Measurements from ENCODE around the gene GALNT2.
A peak's percentile ranks its signal among the peaks of the same experiment; 100 is the strongest.

Gene GALNT2

DNA sequence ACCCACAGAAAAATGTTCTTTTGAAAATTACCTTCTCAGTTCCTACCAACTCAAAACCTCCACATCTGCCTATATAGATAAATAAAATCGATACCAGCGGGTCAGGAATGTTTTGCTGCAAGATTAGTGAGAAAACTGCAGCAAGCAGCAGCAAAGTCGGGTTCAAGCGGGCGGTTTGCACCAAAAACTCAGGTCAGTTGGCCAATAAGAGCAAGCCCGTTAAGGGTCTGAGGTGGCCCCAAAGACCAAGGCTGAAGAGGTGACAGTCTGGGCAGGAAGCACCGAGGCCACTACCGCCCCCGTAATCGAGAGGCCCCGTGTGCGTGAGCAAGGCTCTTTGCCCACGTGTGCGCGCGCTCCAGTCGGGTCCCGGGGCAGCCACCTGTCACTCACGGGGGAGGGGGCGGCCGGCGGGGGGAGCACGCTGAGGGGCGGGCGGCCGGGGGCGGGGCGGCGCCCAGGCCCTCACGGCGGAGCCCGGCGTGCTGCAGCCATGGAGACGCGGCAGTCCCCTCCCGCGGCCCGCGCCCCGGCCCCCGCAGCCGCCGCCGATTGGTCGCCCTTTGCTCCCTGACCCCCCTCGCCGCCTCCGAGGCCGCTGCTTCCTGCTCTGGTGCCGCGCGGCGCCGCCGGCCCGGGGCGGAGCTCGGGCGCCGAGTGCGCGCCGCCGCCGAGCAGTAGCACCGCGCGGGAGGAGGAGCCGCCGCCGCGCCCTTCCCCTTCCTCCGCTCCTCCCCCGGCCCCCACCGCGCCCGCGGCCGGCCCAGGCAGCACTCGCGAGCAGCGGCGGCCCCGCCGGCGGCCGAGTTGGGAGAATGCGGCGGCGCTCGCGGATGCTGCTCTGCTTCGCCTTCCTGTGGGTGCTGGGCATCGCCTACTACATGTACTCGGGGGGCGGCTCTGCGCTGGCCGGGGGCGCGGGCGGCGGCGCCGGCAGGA lies at the start of gene GALNT2:
Gene GALNT2, plus strand, starts transcription at position 773 of the 939 bp plus-strand sequence. Its CDS starts 43 bp downstream, at position 816.
- DNase-seq: peak; percentile 86

- no peak for DNase-seq
These were observed 46.6 kb upstream of the GALNT2 start for GRCh38 chr1:230020451-230020850.

DNA sequence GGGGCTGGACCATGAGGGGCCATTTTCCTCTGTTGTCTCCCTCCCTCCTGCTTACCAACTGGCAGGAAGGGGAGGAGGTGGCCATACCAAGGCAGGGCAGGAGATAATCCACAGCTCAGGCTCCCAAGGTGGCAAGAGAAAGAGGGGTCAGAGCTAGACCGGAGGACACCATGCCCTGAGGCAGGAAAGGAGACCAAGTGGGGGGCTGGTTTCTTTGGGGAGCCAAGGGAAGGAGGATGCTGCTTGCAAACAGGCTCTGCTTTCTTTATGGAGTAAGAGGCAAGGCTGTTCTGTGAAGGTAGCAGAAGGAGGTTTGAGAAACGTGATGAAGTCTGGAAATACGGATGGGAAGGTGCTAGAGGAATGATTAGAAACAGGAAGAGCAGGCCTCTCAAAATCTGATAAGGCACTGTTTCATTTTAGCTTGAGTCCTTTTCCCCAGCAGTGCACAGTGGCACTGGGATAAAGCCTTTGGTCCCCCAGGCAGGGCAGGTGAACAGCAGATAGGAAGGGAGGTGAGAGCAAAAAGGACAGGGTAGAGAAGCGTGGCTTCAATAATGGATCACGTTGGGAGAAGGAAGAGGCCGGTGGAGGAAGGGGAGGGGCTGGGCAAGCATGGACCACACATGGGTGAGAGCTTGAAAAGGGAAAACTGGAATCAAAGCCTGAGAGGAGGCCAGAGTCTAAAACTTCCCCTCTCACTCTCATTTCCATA lies 44.2 kb upstream of the GALNT2 start:
- no peak for DNase-seq

GRCh38 chr1:230025686-230026085 lies 41.4 kb upstream of the GALNT2 start:
- no peak for DNase-seq

DNA sequence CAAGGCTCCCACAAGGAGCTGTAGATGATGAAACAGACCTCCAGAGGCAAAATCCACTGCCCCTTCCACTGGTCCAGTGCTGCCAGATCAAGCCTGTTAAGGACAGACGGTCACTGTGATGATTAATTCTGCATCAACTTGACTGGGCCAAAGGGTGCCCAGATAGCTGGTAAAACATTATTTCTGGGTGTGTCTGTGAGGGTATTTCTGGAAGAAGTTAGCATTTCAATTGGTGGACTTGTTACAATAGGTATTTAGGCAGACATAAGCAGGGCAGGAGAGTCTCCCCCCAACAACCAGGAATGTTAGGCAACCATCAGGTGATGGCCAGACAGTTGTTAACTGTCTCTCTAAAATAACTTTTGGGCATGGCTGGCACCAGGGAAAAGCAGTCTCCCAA lies 40.9 kb upstream of the GALNT2 start:
- DNase-seq: no peak

DNA sequence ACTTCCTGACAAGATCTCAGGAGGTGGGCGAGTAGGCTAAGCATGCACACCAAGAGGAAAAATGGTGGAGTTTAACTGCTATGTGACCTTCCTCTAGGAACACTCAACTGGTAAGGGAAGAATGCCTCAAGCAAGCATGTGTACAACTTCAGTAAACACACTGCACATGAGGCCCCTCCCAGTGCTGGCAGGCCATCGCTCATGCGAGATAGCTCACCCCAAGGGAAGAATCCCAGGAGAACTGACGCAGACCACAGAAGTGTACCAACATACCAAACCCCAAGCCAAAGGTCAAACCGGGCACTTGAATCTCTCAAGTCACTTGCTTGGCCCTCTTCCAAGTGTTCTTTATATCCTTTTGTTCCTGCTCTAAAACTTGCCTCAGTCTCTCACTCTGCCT lies 40.5 kb upstream of the GALNT2 start:
- DNase-seq: no peak

DNA sequence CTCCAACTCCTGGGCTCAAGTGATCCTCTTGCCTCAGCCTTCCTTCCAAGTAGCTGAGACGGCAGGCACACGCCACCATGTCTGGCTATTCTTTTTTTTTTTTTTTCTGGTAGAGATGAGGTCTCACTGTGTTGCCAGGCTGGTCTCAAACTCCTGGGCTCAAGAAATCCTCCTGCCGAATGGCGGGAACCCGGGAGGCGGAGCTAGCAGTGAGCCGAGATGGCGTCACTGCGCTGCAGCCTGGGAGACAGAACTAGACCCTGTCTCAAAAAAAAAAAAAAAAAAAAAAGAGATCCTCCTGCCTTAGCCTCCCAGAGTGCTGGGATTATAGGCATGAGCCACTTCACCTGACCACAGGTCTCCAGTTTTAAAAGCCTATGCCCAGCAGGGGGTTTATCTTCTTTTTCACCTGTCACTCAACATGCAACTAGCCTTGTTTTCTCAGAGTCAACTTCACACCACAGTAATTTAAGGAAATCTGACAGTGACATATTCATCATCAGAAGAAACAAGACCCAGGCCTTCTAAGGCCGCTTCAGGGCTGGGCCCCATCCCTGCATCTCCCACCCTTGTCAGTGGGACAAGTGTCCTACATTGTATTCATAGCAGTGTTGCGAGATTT lies 38.3 kb upstream of the GALNT2 start:
- no peak for DNase-seq

GRCh38 chr1:230029244-230029941 lies 37.6 kb upstream of the GALNT2 start:
- no peak for DNase-seq

GRCh38 chr1:230030122-230030821 lies 36.8 kb upstream of the GALNT2 start:
- DNase-seq: no peak

DNA sequence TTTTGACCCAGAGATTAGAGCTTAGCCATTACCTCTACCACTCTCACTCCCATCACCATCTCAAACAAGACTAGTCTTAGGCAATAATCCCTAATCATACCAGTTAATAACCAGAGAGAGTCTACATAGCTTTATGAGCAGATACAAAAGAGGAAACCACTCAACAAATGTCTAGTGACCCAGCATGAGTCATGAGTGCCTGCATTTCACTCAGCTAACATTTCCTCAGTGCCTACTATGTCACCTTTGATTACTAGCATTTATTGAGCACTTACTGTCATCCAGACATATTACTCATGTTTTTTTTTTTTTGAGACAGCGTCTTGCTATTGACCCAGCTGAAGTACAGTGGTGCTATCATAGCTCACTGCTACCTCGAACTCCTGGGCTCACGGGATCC lies 35.9 kb upstream of the GALNT2 start:
- DNase-seq: no peak

GRCh38 chr1:230032516-230033281 lies 34.3 kb upstream of the GALNT2 start:
- no peak for DNase-seq

DNA sequence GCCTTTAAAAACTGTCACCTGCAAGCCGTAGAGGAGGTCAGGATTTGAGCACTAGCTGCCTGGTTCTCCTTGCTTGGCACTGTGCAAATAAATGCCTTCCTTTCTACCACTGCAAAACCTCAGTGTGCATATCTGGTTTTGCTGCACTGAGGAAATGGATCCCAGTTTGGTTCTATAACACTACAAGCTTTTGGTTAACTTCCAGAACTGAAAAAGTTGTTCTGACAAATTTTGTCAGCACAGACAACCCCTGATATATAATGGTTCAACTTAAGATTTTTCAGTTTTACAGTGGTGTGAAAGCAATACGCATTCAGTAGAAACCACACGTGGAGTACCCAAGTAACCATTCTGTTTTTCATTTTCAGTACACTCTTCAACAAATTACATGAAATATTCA lies 29.8 kb upstream of the GALNT2 start:
- no peak for DNase-seq

- no peak for DNase-seq
These were observed 26.6 kb upstream of the GALNT2 start for GRCh38 chr1:230040440-230040839.

- no peak for DNase-seq
These were observed 24.0 kb upstream of the GALNT2 start for GRCh38 chr1:230043081-230043480.

DNA sequence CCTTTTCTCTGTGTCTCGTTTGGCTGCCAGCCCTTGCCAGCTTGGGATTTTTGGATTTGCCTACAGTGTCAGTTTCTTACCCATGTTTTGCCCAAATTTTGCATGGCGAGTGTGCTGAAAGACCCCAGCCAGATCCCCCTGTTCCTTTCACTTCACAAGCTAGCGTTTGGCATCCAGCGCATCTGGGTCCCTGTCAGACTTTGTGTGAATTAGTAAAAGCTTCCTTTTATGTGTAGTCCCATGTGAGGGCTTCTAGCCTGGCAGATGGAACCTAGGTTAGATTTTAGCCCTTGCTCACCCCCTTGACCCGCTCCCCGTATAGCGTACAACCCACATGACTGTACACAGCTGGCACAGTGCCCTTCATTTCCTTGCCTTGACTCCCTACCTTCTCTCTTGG lies 22.3 kb upstream of the GALNT2 start:
- no peak for DNase-seq

- DNase-seq: no peak
These were observed 19.7 kb upstream of the GALNT2 start for GRCh38 chr1:230047114-230047865.

GRCh38 chr1:230048322-230048721 lies 18.7 kb upstream of the GALNT2 start:
- no peak for DNase-seq

DNA sequence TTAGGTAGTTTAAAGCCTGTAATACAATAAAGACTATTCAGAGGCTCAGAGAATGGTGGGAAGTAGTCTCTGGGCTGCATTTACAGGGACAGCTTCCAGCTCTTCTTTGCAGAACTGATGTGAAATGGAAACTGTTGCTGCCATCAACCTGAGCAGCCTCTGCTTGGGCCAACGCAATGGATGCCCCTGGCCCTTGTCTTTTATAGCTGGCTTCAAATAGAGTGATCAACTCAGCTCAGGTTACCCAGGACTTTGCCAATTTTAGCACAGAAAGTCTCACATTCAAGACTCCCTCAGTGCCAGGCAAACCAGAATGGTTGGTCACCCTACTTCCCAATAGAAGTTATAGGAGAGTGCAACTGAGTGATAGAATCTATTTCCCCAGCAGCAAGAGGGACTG lies 18.1 kb upstream of the GALNT2 start:
- no peak for DNase-seq

DNA sequence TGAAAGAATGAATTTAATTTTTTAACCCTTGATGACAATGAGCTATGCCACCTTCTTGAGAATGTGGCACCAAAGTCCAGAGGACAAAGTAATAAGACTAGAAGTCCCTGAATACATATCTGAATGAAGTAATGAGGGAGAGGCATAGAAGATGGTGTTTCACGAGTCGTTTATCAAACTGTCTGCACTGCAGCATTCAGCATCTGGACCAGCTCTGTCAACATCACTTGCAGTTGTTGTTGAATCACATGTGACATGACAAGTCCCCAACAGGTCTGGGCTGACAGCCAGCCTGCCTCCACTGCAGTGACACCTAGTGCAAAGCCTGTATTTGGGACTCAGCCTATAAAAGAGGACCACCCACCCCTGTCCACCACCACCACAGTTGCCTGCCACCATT lies 17.3 kb upstream of the GALNT2 start:
- DNase-seq: no peak

GRCh38 chr1:230050973-230051735 lies 15.9 kb upstream of the GALNT2 start:
- no peak for DNase-seq

Measured in activated CD4-positive, CD25-positive, alpha-beta regulatory T cell treated with anti-CD3 and anti-CD28 coated beads, Interleukin-2, amount 50 U/mL, for 72 hours (primary cell).